HepG2 (cell line): Measurements from ENCODE around the gene UCKL1. TPM values are rescaled to one million over a fixed set of nuclear protein-coding genes. Genes with fewer than 3 reads are reported as not detected.

Experiments used
- ATF7 ChIP-seq, 2 experiments: fragments of 450-650 bp in 1 of 2; sonication (generic) in 1 of 2; formaldehyde crosslinking in 1 of 2; IDR thresholded peaks; 2 replicates each; pipeline versions ENCODE4 v1.4.0 to v1.6.1; 2016 to 2020; ENCODE audit warnings: antibody characterized with exemption in 1 of 2, mild to moderate bottlenecking in 1 of 2, missing genetic modification reagents in 1 of 2
- CHCHD3 ChIP-seq: sonication (generic); formaldehyde crosslinking; IDR thresholded peaks from 2 replicates; pipeline ENCODE4 v1.8.0; 2022; ENCODE audit warnings: mild to moderate bottlenecking, missing genetic modification reagents, moderate library complexity
- DRAP1 ChIP-seq: IDR thresholded peaks from 2 replicates; pipeline ENCODE4 v1.6.1; 2016; ENCODE audit warnings: missing genetic modification reagents, missing compliant biosample characterization
- E2F2 ChIP-seq: sonication (generic); formaldehyde crosslinking; IDR thresholded peaks from 2 replicates; pipeline ENCODE4 v1.4.0; 2020; ENCODE audit warnings: missing genetic modification reagents, borderline replicate concordance
- FOXA3 ChIP-seq: IDR thresholded peaks from 2 replicates; pipeline ENCODE4 v1.6.1; 2016; ENCODE audit warnings: missing genetic modification reagents, missing compliant biosample characterization
- GATA4 ChIP-seq: sonication (generic); IDR thresholded peaks from 2 replicates; pipeline ENCODE4 v1.6.1; 2016; ENCODE audit warnings: antibody characterized with exemption, low read depth, borderline replicate concordance
- HOXA9 ChIP-seq: sonication (generic); formaldehyde crosslinking; IDR thresholded peaks from 2 replicates; pipeline ENCODE4 v1.8.1; 2022; ENCODE audit warnings: missing genetic modification reagents, mild to moderate bottlenecking, moderate library complexity, borderline replicate concordance
- JARID2 ChIP-seq: sonication (generic); formaldehyde crosslinking; IDR thresholded peaks from 2 replicates; pipeline ENCODE4 v1.8.1; 2023; ENCODE audit warnings: missing genetic modification reagents, inconsistent platforms; ENCODE audit not compliant: insufficient replicate concordance
- MIXL1 ChIP-seq: IDR thresholded peaks from 2 replicates; pipeline ENCODE4 v1.6.1; 2016
- NFKB2 ChIP-seq: sonication (generic); formaldehyde crosslinking; IDR thresholded peaks from 2 replicates; pipeline ENCODE4 v1.4.0; 2020; ENCODE audit warnings: missing genetic modification reagents, borderline replicate concordance
- NPAS2 ChIP-seq: sonication (generic); formaldehyde crosslinking; IDR thresholded peaks from 2 replicates; pipeline ENCODE4 v1.8.0; 2022; ENCODE audit warnings: mild to moderate bottlenecking, missing genetic modification reagents, borderline replicate concordance
- NRL ChIP-seq: sonication (generic); formaldehyde crosslinking; IDR thresholded peaks from 2 replicates; pipeline ENCODE4 v1.5.0; 2020; ENCODE audit warnings: missing genetic modification reagents, mild to moderate bottlenecking, moderate library complexity, borderline replicate concordance
- PATZ1 ChIP-seq: sonication (generic); formaldehyde crosslinking; IDR thresholded peaks from 2 replicates; pipeline ENCODE4 v1.4.0; 2020; ENCODE audit warnings: missing genetic modification reagents
- SPEN ChIP-seq: sonication (generic); formaldehyde crosslinking; IDR thresholded peaks from 2 replicates; pipeline ENCODE4 v1.5.1; 2020; ENCODE audit warnings: low read depth, mild to moderate bottlenecking, missing genetic modification reagents
- TBP ChIP-seq: sonication (generic); formaldehyde crosslinking; IDR thresholded peaks from 2 replicates; pipeline ENCODE4 v1.5.0; 2020; ENCODE audit warnings: missing genetic modification reagents
- TRIM24 ChIP-seq: sonication (generic); formaldehyde crosslinking; IDR thresholded peaks from 2 replicates; pipeline ENCODE4 v1.8.0; 2022; ENCODE audit warnings: mild to moderate bottlenecking, missing genetic modification reagents
- ZNF17 ChIP-seq: sonication (generic); formaldehyde crosslinking; IDR thresholded peaks from 2 replicates; pipeline ENCODE4 v1.5.0; 2020; ENCODE audit warnings: mild to moderate bottlenecking, missing genetic modification reagents
- ZNF567 ChIP-seq: sonication (generic); formaldehyde crosslinking; IDR thresholded peaks from 2 replicates; pipeline ENCODE4 v1.8.1; 2023; ENCODE audit warnings: mild to moderate bottlenecking, missing genetic modification reagents, borderline replicate concordance
- ZNF614 ChIP-seq: IDR thresholded peaks from 2 replicates; pipeline ENCODE4 v1.6.1; 2018; ENCODE audit warnings: missing biosample characterization, missing genetic modification reagents, inconsistent platforms, borderline replicate concordance
- ZNF619 ChIP-seq: sonication (generic); formaldehyde crosslinking; IDR thresholded peaks from 2 replicates; pipeline ENCODE4 v1.4.0; 2020; ENCODE audit warnings: mild to moderate bottlenecking, missing genetic modification reagents
- ZNF639 ChIP-seq: conservative IDR thresholded peaks from 2 replicates; pipeline ENCODE4 v1.6.1; 2018; ENCODE audit warnings: missing genetic modification reagents
- ZNF724P ChIP-seq: sonication (generic); formaldehyde crosslinking; IDR thresholded peaks from 2 replicates; pipeline ENCODE4 v1.8.0; 2022; ENCODE audit warnings: missing genetic modification reagents, borderline replicate concordance
- ZNF773 ChIP-seq: sonication (generic); formaldehyde crosslinking; IDR thresholded peaks from 2 replicates; pipeline ENCODE4 v1.4.0; 2020; ENCODE audit warnings: missing genetic modification reagents, borderline replicate concordance
- ZSCAN21 ChIP-seq: sonication (generic); formaldehyde crosslinking; IDR thresholded peaks from 2 replicates; pipeline ENCODE4 v1.8.0; 2022; ENCODE audit warnings: mild to moderate bottlenecking, missing genetic modification reagents, moderate library complexity, borderline replicate concordance
- polyA plus RNA-seq, 8 experiments: library from polyadenylated mRNA; depleted of rRNA in 3 of 8; stranded (reverse) in 7 of 8; unstranded in 1 of 8; fragments of >200 nt; fragmentation: Illumina TruSeq in 4 of 8; extraction: Trizol in 4 of 8; gene quantifications; 2 replicates each; pipeline versions ENCODE4 v1.2.1 to v1.2.3, GENCODE V29; 2011 to 2016; ENCODE audit warnings: low read depth in 4 of 8, missing spikeins in 1 of 8, mixed read lengths in 1 of 8; ENCODE audit not compliant: insufficient read depth in 1 of 8
- total RNA-seq, 5 experiments: library from RNA; depleted of rRNA; stranded (reverse); fragments of >200 nt; fragmentation: Illumina TruSeq; extraction: Trizol; gene quantifications; 2 replicates each; pipeline ENCODE4 v1.2.3, GENCODE V29; 2016; ENCODE audit warnings: low read depth in 1 of 5

Gene UCKL1
- total and polyA plus RNA-seq, 2 of the 13 experiments (the other 11 are each of a cell fraction or from before 2014, with no cell fraction given) = 50.2 to 126 TPM

- TF ChIP-seq NPAS2 (CRISPR knock-in tag) (peak; percentile 93; the same call in 1 of the 2 replicates), ZNF614 (CRISPR knock-in tag) (peak; percentile 95), ZNF17 (no peak; the same call in 1 of the 2 replicates), NRL (peak; percentile 92), ZNF639 (CRISPR knock-in tag) (peak; percentile 84), ZNF724P (CRISPR knock-in tag) (peak; percentile 92), ZSCAN21 (CRISPR knock-in tag) (peak; percentile 81; the same call in 1 of the 2 replicates), PATZ1 (peak; percentile 99), SPEN (peak; percentile 99), NFKB2 (CRISPR knock-in tag) (peak; percentile 97; the same call in 1 of the 2 replicates), FOXA3 (CRISPR knock-in tag) (peak; percentile 65), DRAP1 (CRISPR knock-in tag) (peak; percentile 80), JARID2 (peak; percentile 82), ATF7 (IDR thresholded peaks at IDR 0.05) (no peak), ATF7 (CRISPR knock-in tag; IDR thresholded peaks at IDR 0.05) (peak; percentile 84), MIXL1 (CRISPR knock-in tag) (peak; percentile 81), GATA4 (peak; percentile 78), TBP (peak; percentile 99), CHCHD3 (CRISPR knock-in tag) (peak; percentile 93), TRIM24 (CRISPR knock-in tag) (no peak), ZNF773 (CRISPR knock-in tag) (peak; percentile 97), HOXA9 (CRISPR knock-in tag) (peak; percentile 92), E2F2 (CRISPR knock-in tag) (peak; percentile 91), ZNF619 (CRISPR knock-in tag) (peak; percentile 91), ZNF567 (CRISPR knock-in tag) (peak; percentile 95)
Measured at GRCh38 chr20:63955827-63956663, at the start of gene UCKL1 (continued).
